T-cell (primary cell): ENCODE results near the gene CERS4. TPM values are rescaled to one million over a fixed set of nuclear protein-coding genes. Genes with fewer than 3 reads are reported as not detected.

Experiments
- ATAC-seq, 4 experiments: fragments of 200-7000 bp in 3 of 4; fragments of 150-1000 bp in 1 of 4; cut with Tn5 transposase; replicated peaks in 1 of 4; 1 replicate in 3 of 4; 2 replicates in 1 of 4; pipeline ENCODE4 v1.10.0; 2021; ENCODE audit warnings: moderate library complexity in 3 of 4, mild to moderate bottlenecking in 2 of 4, moderate number of reproducible peaks in 1 of 4
- CTCF ChIA-PET, 2 donors: fragments of 300-600 bp; sonication (Branson Sonifier 250); formaldehyde crosslinking; loops; one replicate each; lab custom pipeline; 2022; ENCODE audit warnings: antibody characterized with exemption in 2 of 2; lab: Charles Lee
- POLR2A ChIA-PET, 2 donors: fragments of 300-600 bp; sonication (Branson Sonifier 250); formaldehyde crosslinking; loops; one replicate each; lab custom pipeline; 2022; ENCODE audit warnings: antibody characterized with exemption in 2 of 2; lab: Charles Lee
- DNase-seq, 35 experiments: peaks; one replicate each; pipeline versions ENCODE4 v3.0.0 to v3.0.0-alpha.2; 2013 to 2023
- H3K27ac ChIP-seq: one replicate; pipeline ENCODE4 v1.5.1; 2013; ENCODE audit warnings: low read length
- H3K27me3 ChIP-seq, 2 experiments: replicated peaks in 1 of 2; 1 replicate in 1 of 2; 2 replicates in 1 of 2; pipeline versions ENCODE4 v1.6.1 to v1.7.0; 2013; ENCODE audit warnings: low read length in 1 of 2, mixed read lengths in 1 of 2; ENCODE audit not compliant: control insufficient read depth in 2 of 2, insufficient read depth in 2 of 2; ENCODE audit errors: extremely low read depth in 1 of 2
- H3K36me3 ChIP-seq, 2 donors: 1 replicate in 1 of 2; 2 replicates in 1 of 2; pipeline versions ENCODE4 v1.6.1 to v1.7.0; 2013; ENCODE audit warnings: low read length in 1 of 2; ENCODE audit not compliant: control insufficient read depth in 2 of 2, insufficient read depth in 1 of 2; ENCODE audit errors: extremely low read depth in 1 of 2
- H3K4me1 ChIP-seq, 2 experiments: 1 replicate in 1 of 2; 2 replicates in 1 of 2; pipeline versions ENCODE4 v1.6.1 to v1.7.0; 2013; ENCODE audit warnings: low read length in 2 of 2, mixed read lengths in 1 of 2; ENCODE audit not compliant: insufficient read depth in 2 of 2, control insufficient read depth in 1 of 2; ENCODE audit errors: extremely low read depth in 1 of 2
- H3K4me3 ChIP-seq, 2 donors: 1 replicate in 1 of 2; 2 replicates in 1 of 2; pipeline versions ENCODE4 v1.5.1 to v1.7.0; 2013; ENCODE audit warnings: mild to moderate bottlenecking in 2 of 2, low read length in 1 of 2, moderate library complexity in 1 of 2; ENCODE audit not compliant: control insufficient read depth in 1 of 2; ENCODE audit errors: extremely low read depth in 1 of 2
- H3K9me3 ChIP-seq: 2 replicates; pipeline ENCODE4 v1.7.0; 2013
- H3K27ac Mint-ChIP-seq, 2 donors: one replicate each; pipeline ENCODE4 v1.8.0; 2020 to 2021; ENCODE audit warnings: mild to moderate bottlenecking in 2 of 2, mixed read lengths in 2 of 2
- H3K27me3 Mint-ChIP-seq, 2 donors: one replicate each; pipeline ENCODE4 v1.8.0; 2021 to 2022; ENCODE audit warnings: mixed read lengths in 2 of 2
- H3K36me3 Mint-ChIP-seq: one replicate; pipeline ENCODE4 v1.8.0; 2021; ENCODE audit warnings: mixed read lengths
- H3K4me1 Mint-ChIP-seq, 3 donors: one replicate each; pipeline ENCODE4 v1.8.0; 2020 to 2022; ENCODE audit warnings: mixed read lengths in 3 of 3, mild to moderate bottlenecking in 1 of 3
- H3K4me3 Mint-ChIP-seq, 3 donors: one replicate each; pipeline ENCODE4 v1.8.0; 2020 to 2022; ENCODE audit warnings: mild to moderate bottlenecking in 3 of 3, mixed read lengths in 3 of 3, moderate library complexity in 3 of 3
- H3K9me3 Mint-ChIP-seq, 3 donors: one replicate each; pipeline ENCODE4 v1.8.0; 2020 to 2022; ENCODE audit warnings: mixed read lengths in 3 of 3
- WGBS: methylation state at CpG from one replicate; pipeline ENCODE4 v1.1.5; 2013; ENCODE audit warnings: missing lambda C conversion rate; ENCODE audit not compliant: insufficient coverage; 5-methylcytosine and 5-hydroxymethylcytosine counted together
- total RNA-seq, 35 experiments: library from RNA in 6 of 35; stranded (reverse) in 6 of 35; fragments of 120-200 nt in 1 of 35; gene quantifications; one replicate each; pipeline versions ENCODE4 v1.2.1 to v1.2.4 and lab custom pipeline; 2013 to 2026

The CERS4 gene
- total RNA-seq, 5 donors from 2014 or later (not counting 1 experiment from before 2014, with no cell fraction given): 23.1 to 46.9 (median 29.0) TPM

GRCh38 chr19:8255426-8256125, 46.4 kb downstream of the CERS4 start:
- H3K27me3 ChIP-seq: no peaks in the 10 kb centered on the region
- DNase-seq (no peak), ATAC-seq (no peak)
- peaks cover 21% of the 10 kb centered on the region for H3K36me3 Mint-ChIP-seq
- H3K4me3 ChIP-seq: no peak overlapping the region
- no peak overlapping the region for H3K4me3 Mint-ChIP-seq
- POLR2A ChIA-PET: interaction anchor here in 1 of 2 donors (0.7 kb wide), 1 partner anchor 81 kb away, joined by 7 read pairs; no protein-coding TSS in a partner anchor
- H3K27me3 Mint-ChIP-seq: no peaks in the 10 kb centered on the region
- no peak overlapping the region for H3K27ac Mint-ChIP-seq
- H3K27ac ChIP-seq: no peak overlapping the region
- H3K4me1 ChIP-seq: peaks cover 0 to 8% of the 10 kb centered on the region in 2 experiments
- H3K36me3 ChIP-seq: peaks cover 13 to 25% of the 10 kb centered on the region in 2 donors
- WGBS: 96% methylated on average over 13 of the region's 18 CpGs
- CTCF ChIA-PET: interaction anchor here (0.5 to 0.7 kb wide), 3 partner anchors 97 to 244 kb away, joined by 3 to 5 read pairs (median 5); no protein-coding TSS in a partner anchor
- no peaks in the 10 kb centered on the region for H3K9me3 Mint-ChIP-seq
- no peaks in the 10 kb centered on the region for H3K9me3 ChIP-seq
- peaks cover 2 to 16% (median 6%) of the 10 kb centered on the region in 3 donors for H3K4me1 Mint-ChIP-seq

GRCh38 chr19:8256276-8257051, 47.3 kb downstream of the CERS4 start:
- Histone ChIP-seq H3K27ac (no peak overlapping the region), H3K9me3 (no peaks in the 10 kb centered on the region), H3K4me3 (no peak overlapping the region), H3K4me1 (peaks cover 0 to 14% of the 10 kb centered on the region in 2 experiments), H3K27me3 (no peaks in the 10 kb centered on the region), H3K36me3 (peaks cover 10 to 28% of the 10 kb centered on the region in 2 donors)
- Mint-ChIP-seq H3K4me1 (peaks cover 2 to 16% (median 6%) of the 10 kb centered on the region in 3 donors), H3K27ac (no peak overlapping the region), H3K9me3 (no peaks in the 10 kb centered on the region), H3K4me3 (no peak overlapping the region), H3K36me3 (peaks cover 23% of the 10 kb centered on the region), H3K27me3 (no peaks in the 10 kb centered on the region)
- DNase-seq: no peak
- WGBS: 91% methylated on average over 9 of the region's 15 CpGs
- ATAC-seq: no peak
- CTCF ChIA-PET: interaction anchor here (0.5 to 0.6 kb wide), 3 partner anchors 84 to 245 kb away, joined by 3 to 5 read pairs (median 3); no protein-coding TSS in a partner anchor
- POLR2A ChIA-PET: no interaction called here

GRCh38 chr19:8257052-8257443, 47.9 kb downstream of the CERS4 start:
- POLR2A ChIA-PET: no interaction called here
- peaks cover 2 to 16% (median 6%) of the 10 kb centered on the region in 3 donors for H3K4me1 Mint-ChIP-seq
- ATAC-seq (no peak), DNase-seq (no peak)
- CTCF ChIA-PET: interaction anchor here in 1 of 2 donors (0.6 kb wide), 1 partner anchor 84 kb away, joined by 3 read pairs; no protein-coding TSS in a partner anchor
- H3K36me3 Mint-ChIP-seq: peaks cover 23% of the 10 kb centered on the region
- Histone ChIP-seq H3K4me1 (peaks cover 0 to 14% of the 10 kb centered on the region in 2 experiments), H3K9me3 (no peaks in the 10 kb centered on the region), H3K27me3 (no peaks in the 10 kb centered on the region), H3K27ac (no peak overlapping the region), H3K4me3 (no peak overlapping the region), H3K36me3 (peaks cover 10 to 30% of the 10 kb centered on the region in 2 donors)
- WGBS: 61% methylated on average over 5 of the region's 5 CpGs
- no peak overlapping the region for H3K4me3 Mint-ChIP-seq
- H3K27me3 Mint-ChIP-seq: no peaks in the 10 kb centered on the region
- H3K9me3 Mint-ChIP-seq: no peaks in the 10 kb centered on the region
- peak overlapping the region in 1 of 2 donors; percentile 58 for H3K27ac Mint-ChIP-seq

DNA sequence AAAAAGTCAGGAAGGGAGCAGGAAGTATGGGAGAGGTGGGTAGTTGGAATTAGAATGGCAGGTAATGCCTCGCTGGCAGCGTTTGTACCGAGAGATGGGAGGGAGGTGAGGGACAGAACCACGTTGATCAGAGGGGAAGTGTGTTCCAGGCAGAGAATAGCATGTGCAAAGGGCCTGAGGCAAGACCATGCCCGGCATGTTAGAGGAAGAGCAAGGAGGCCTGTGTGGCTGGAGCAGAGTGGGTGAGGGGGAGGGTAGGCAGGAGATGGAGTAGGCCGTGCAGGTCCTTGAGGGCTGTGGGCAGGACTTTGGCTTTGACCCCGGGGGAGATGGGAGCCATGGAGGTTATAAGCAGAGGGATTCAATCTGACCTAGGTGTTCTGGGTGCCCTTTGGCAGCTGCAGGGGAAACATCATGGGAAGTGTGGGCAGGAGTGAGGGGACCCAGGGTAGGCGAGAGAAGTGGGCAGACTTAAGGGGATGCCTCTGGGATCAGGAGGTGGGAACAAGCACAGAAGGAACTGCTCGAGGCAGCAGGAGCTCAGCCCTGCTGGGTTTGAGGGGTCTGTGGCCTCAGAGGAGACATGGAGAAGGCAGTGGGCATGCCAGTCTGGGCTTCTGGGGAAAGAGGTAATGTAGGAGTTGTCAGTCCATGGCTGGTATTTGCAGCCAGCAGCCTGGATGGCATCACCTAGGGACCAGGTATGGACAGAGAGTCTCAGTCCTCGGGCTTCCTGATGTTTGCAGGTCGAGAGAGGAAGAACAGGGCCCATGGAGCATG, 50.2 kb downstream of the CERS4 start:
- no peak overlapping the region for H3K4me3 ChIP-seq
- H3K36me3 ChIP-seq: peaks cover 13 to 32% of the 10 kb centered on the region in 2 donors
- ChIA-PET CTCF (no interaction called here), POLR2A (no interaction called here)
- Mint-ChIP-seq H3K27me3 (no peaks in the 10 kb centered on the region), H3K4me3 (no peak overlapping the region), H3K4me1 (peaks cover 2 to 11% (median 5%) of the 10 kb centered on the region in 3 donors), H3K9me3 (no peaks in the 10 kb centered on the region), H3K36me3 (peaks cover 21% of the 10 kb centered on the region), H3K27ac (peak overlapping the region in 1 of 2 donors; percentile 34)
- WGBS: 96% methylated on average over 9 of the region's 11 CpGs
- no peak for DNase-seq
- no peak for ATAC-seq
- no peaks in the 10 kb centered on the region for H3K9me3 ChIP-seq
- no peak overlapping the region for H3K27ac ChIP-seq
- H3K27me3 ChIP-seq: no peaks in the 10 kb centered on the region
- H3K4me1 ChIP-seq: peaks cover 0 to 14% of the 10 kb centered on the region in 2 experiments

DNA sequence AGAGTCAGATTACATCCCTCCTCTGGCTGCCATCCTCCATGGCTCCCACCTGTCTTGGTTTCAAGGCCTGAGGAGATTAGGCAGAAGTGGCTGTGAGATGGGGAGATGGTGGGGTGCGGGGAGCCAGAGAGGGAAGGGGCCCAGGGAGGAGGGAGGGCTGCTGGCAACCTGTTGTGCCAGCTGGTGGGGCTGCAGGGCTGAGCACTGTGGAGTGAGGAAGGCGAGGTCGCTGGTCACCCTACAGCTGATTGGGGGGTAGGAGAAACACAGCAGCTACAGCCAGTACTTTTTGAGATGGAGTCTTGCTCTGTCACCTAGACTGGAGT, 50.7 kb downstream of the CERS4 start:
- no peak for ATAC-seq
- ChIA-PET POLR2A (no interaction called here), CTCF (no interaction called here)
- Histone ChIP-seq H3K27me3 (no peaks in the 10 kb centered on the region), H3K36me3 (peaks cover 11 to 32% of the 10 kb centered on the region in 2 donors), H3K4me3 (no peak overlapping the region), H3K9me3 (no peaks in the 10 kb centered on the region), H3K4me1 (peaks cover 0 to 14% of the 10 kb centered on the region in 2 experiments), H3K27ac (no peak overlapping the region)
- H3K27me3 Mint-ChIP-seq: no peaks in the 10 kb centered on the region
- no peak for DNase-seq
- peaks cover 21% of the 10 kb centered on the region for H3K36me3 Mint-ChIP-seq
- H3K27ac Mint-ChIP-seq: no peak overlapping the region
- peaks cover 2 to 11% (median 5%) of the 10 kb centered on the region in 3 donors for H3K4me1 Mint-ChIP-seq
- WGBS: 87% methylated on average over 3 of the region's 3 CpGs
- no peak overlapping the region for H3K4me3 Mint-ChIP-seq
- H3K9me3 Mint-ChIP-seq: no peaks in the 10 kb centered on the region

DNA sequence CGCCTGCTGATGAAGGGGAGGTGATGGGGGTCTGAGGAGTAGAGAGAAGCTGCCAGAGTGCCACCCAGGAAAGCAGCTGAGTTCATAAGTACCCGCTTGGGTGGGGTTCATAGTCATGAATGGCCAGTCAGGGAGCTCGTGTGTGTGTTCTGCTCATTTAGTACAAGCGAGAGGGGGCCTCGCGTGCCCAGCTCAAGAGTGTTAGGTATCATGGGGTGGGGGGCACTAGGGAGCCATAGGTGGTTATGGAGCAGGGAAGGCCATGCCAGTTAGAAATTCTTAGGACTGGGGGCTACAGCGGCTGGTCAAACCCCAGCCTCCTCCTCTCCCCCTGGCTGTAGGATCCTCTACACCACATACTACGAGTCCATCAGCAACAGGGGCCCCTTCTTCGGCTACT, 52.2 kb downstream of the CERS4 start:
- POLR2A ChIA-PET: no interaction called here
- Histone ChIP-seq H3K36me3 (peaks cover 6 to 22% of the 10 kb centered on the region in 2 donors), H3K9me3 (no peaks in the 10 kb centered on the region), H3K4me1 (peaks cover 0 to 14% of the 10 kb centered on the region in 2 experiments), H3K27me3 (no peaks in the 10 kb centered on the region), H3K27ac (no peak overlapping the region), H3K4me3 (no peak overlapping the region)
- ATAC-seq (no peak), DNase-seq (no peak)
- Mint-ChIP-seq H3K36me3 (peaks cover 16% of the 10 kb centered on the region), H3K4me1 (peaks cover 2 to 11% (median 5%) of the 10 kb centered on the region in 3 donors), H3K9me3 (no peaks in the 10 kb centered on the region), H3K27ac (no peak overlapping the region), H3K27me3 (no peaks in the 10 kb centered on the region), H3K4me3 (no peak overlapping the region)
- WGBS: 98% methylated on average over 6 of the region's 9 CpGs
- CTCF ChIA-PET: no interaction called here
